ENCODE results near the gene RPN1.

The RPN1 gene

DNA sequence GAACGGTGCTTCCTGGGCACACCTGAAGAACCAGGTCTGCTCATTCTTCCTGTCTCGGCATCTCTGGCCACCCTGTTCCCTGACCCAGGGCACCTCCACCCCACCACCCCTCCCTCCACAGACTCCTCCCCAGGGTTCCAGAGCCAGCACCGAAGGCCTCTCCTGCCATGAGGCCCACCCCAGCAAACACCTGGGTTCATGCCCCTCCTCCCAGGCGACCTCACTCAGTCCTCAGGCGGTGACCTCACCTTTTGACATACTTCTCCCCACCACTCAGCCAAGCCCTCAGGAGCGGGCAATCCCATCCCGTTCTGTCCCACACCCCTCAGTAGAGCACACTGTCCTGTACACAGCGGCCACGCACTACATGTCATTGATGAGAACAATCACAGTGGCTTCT is 72.3 kb downstream of the RPN1 start:
- no peak for DNase-seq (ENCODE audit: low read depth)

DNA sequence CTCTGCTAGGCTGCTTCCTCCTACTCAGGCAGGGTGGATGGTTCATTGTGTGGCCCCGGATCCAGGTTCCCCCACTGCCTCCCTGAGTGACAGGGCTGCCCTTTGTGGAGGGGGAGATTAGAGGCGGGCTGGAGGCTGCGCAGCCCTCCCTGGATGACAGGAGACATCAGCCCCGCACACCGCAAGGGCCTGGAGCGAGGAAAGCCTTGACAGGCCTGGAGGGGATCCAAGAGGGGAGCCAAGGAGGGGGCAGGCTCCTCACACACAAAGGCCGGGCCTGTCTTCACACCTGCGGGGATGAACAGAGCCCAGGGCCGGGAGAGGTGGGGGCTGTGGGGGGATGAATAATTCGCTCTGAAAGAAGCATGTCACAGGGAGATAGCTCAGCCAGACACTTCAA is 72.9 kb downstream of the RPN1 start:
- no peak for DNase-seq (ENCODE audit: low read depth)

- no peak for DNase-seq (ENCODE audit: low read depth)
Observed at GRCh38 chr3:128576290-128576689, 74.3 kb downstream of the RPN1 start.

GRCh38 chr3:128575777-128576176 is 74.8 kb downstream of the RPN1 start:
- no peak for DNase-seq (ENCODE audit: low read depth)

DNA sequence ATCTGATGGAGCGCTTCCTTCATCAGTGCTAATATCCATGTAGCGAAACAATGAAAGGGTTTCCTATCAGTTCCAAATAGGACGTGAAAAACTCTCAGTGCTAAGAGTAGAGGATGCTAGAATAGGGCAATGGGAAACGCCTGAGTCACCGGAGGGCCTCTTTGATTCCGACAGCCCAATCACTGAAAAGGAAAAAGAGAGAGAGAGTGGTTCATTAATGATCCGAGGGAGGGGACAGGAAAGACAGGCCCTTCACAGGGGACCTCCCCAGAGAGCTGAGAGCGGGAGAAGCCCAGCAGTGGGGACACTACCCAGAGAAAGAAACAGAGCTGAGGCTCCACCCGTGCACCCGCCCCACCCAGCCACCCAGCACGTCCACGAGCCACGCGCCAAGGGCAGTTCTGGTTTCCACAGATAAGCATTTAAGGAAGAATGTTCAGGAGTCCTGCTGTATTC is 76.9 kb downstream of the RPN1 start:
- DNase-seq (ENCODE audit: low read depth): no peak

DNA sequence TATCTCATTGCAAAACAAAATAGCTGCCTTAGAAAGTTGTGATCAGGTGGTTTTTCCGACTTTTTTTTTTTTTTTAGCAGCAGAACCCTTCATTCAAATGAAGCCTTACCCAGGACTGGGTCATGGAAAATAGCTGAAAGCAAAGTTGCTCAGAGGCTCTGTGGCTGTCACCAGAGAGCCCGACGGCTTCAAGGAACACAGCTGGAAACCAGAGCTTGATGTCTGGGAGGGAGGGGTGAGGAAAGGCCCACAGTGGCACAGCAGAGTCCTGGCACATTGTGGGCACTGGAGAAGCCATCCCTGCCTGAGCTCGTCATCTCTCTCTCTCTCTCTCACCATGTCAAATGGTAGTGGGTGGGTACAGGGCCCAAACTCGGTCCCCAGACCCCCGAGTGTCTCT is 77.5 kb downstream of the RPN1 start:
- DNase-seq (ENCODE audit: low read depth): no peak

GRCh38 chr3:128572644-128573105 is 77.9 kb downstream of the RPN1 start:
- DNase-seq (ENCODE audit: low read depth): no peak

DNA sequence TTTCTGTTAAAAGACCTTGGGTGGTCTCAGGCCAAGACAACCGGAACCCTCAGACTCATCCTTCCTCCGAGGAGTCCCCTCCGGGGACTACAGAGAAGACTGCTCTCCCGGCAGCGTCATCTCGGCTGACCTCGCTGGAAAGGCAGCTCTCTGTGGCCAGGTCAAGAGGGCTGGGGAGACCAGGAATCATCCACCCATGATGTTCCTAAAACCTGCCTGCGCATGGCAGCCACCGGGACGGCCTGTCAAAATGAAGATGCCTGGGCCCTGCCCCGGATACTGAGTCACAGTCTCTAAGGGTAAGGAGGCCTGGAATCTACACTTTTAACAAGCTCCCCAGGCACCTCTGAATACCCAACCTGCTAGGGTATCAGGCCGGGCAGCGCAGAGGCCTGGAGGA is 78.6 kb downstream of the RPN1 start:
- no peak for DNase-seq (ENCODE audit: low read depth)

Data from EH (cell line).